Measurements from ENCODE around the gene VWA8. TPM values are rescaled to one million over a fixed set of nuclear protein-coding genes. Genes with fewer than 3 reads are reported as not detected.

The VWA8 gene
- total RNA-seq, 1 experiment from 2014 or later: 22.6 TPM

- no peak for TF ChIP-seq EZH2phosphoT487 (IDR thresholded peaks at IDR 0.05; ENCODE audit: borderline replicate concordance)
- TF ChIP-seq FOSL1 (IDR thresholded peaks at IDR 0.05; ENCODE audit: low read depth): no peak
- TF ChIP-seq POLR2AphosphoS5 (IDR thresholded peaks at IDR 0.05; ENCODE audit: low read depth, low read length): no peak
- TF ChIP-seq ZBTB33 (IDR thresholded peaks at IDR 0.05; ENCODE audit: extremely low read depth, insufficient replicate concordance, low read length): no peak
- TF ChIP-seq YY1 (IDR thresholded peaks at IDR 0.05; ENCODE audit: extremely low read depth, insufficient replicate concordance, low read depth, low read length): no peak
- no peak for TF ChIP-seq EZH2 (IDR thresholded peaks at IDR 0.05)
- TF ChIP-seq SRF (IDR thresholded peaks at IDR 0.05; ENCODE audit: low read depth): no peak
- TF ChIP-seq ZFX (IDR thresholded peaks at IDR 0.05): no peak
- TF ChIP-seq REST (IDR thresholded peaks at IDR 0.05; ENCODE audit: low read depth): no peak
- TF ChIP-seq ZNF274 (IDR thresholded peaks at IDR 0.05; ENCODE audit: low read depth, low read length): no peak
- TF ChIP-seq JUND (IDR thresholded peaks at IDR 0.05): no peak
- no peak for TF ChIP-seq ATF3 (IDR thresholded peaks at IDR 0.05)
- no peak for TF ChIP-seq CTCF (IDR thresholded peaks at IDR 0.05 in 2 of 3, conservative IDR thresholded peaks at IDR 0.05 in 1 of 3; ENCODE audit: borderline replicate concordance in 1 of 3, insufficient read depth in 1 of 3, low read depth in 2 of 3, low read length in 2 of 3)
- no peak for TF ChIP-seq CBX3 (IDR thresholded peaks at IDR 0.05; ENCODE audit: low read depth)
- no peak for TF ChIP-seq CEBPB (IDR thresholded peaks at IDR 0.05; ENCODE audit: low read depth)
- TF ChIP-seq SIN3A (IDR thresholded peaks at IDR 0.05; ENCODE audit: low read depth): no peak
- TF ChIP-seq EGR1 (IDR thresholded peaks at IDR 0.05; ENCODE audit: low read depth): no peak
- no peaks in the 10 kb centered on the region for H4K20me1 ChIP-seq (ENCODE audit: insufficient read depth)
- ChIA-PET POLR2A (no interaction called here), CTCF (no interaction called here), RAD21 (ENCODE audit: low non-redundant PET in 1 of 2, low total read pairs in 2 of 2, uncharacterized antibody in 2 of 2, unreplicated experiment in 2 of 2) (no interaction called here)
- no peaks in the 10 kb centered on the region for H3K9me3 ChIP-seq (ENCODE audit: control insufficient read depth in 1 of 2, insufficient read depth in 1 of 2, low read depth in 1 of 2, low read length in 2 of 2)
- H3K9me2 ChIP-seq (ENCODE audit: insufficient read depth): no peaks in the 10 kb centered on the region
- H3K9ac ChIP-seq (ENCODE audit: low read length): no peak overlapping the region
- no peak overlapping the region for H3K27ac ChIP-seq (ENCODE audit: low read depth, low read length)
- H3K4me2 ChIP-seq (ENCODE audit: low read length): no peak overlapping the region
- DNase-seq (ENCODE audit: low read depth, low spot score) (no peak), ATAC-seq (no peak)
- no peaks in the 10 kb centered on the region for H3K36me3 ChIP-seq (ENCODE audit: control insufficient read depth in 1 of 2, insufficient read depth in 2 of 2, low read length in 2 of 2)
- no TSS peak for BruUV-seq (replicated peaks)
- H3K4me3 ChIP-seq (replicated peaks in 1 of 2; ENCODE audit: low read depth in 1 of 2, low read length in 2 of 2): no peak overlapping the region
- no peaks in the 10 kb centered on the region for H3K27me3 ChIP-seq (ENCODE audit: insufficient read depth, low read length)
- peaks cover 7 to 13% of the 10 kb centered on the region in 2 experiments; a peak in 3 of 4 replicates for H3K4me1 ChIP-seq (ENCODE audit: control insufficient read depth in 1 of 2, insufficient read depth in 2 of 2, low read length in 2 of 2)
- intact Hi-C loops (cut with micrococcal nuclease): no loop called here
- H3K79me2 ChIP-seq (ENCODE audit: insufficient read depth, low read length): no peaks in the 10 kb centered on the region
- no peak overlapping the region for H2AFZ ChIP-seq (ENCODE audit: low read depth, low read length, poor library complexity, severe bottlenecking)
Observed at GRCh38 chr13:41641961-41642360, 318.9 kb downstream of the VWA8 start.

Measured in HCT116 (cell line).